HCT116 (cell line): ENCODE data around the gene TTBK1. TPM values are rescaled to one million over a fixed set of nuclear protein-coding genes. Genes with fewer than 3 reads are reported as not detected.

Experiments used
- ATAC-seq: fragments of 200-7000 bp; cut with Tn5 transposase; 2 replicates; pipeline ENCODE4 v1.9.1; 2020; ENCODE audit warnings: mild to moderate bottlenecking, moderate library complexity
- BruUV-seq: library from RNA; stranded (reverse); fragments of 400-500 nt; replicated peaks from 2 replicates; lab custom pipeline; 2021; lab: Mats Ljungman, UMichigan
- CTCF ChIA-PET: fragments of 300-600 bp; sonication (Branson Sonifier 250); formaldehyde crosslinking; loops from one replicate; lab custom pipeline; 2021; ENCODE audit warnings: antibody characterized with exemption; lab: Charles Lee
- POLR2A ChIA-PET: fragments of 300-600, 350-600 bp; sonication (Branson Sonifier 250); formaldehyde crosslinking; loops from one replicate; lab custom pipeline; 2021; ENCODE audit warnings: antibody characterized with exemption; lab: Charles Lee
- RAD21 ChIA-PET, 2 experiments: fragments of 300-600 bp; sonication (Branson Sonifier 250); formaldehyde crosslinking; loops; one replicate each; lab custom pipeline; 2023; ENCODE audit warnings: low total read pairs in 2 of 2; ENCODE audit not compliant: uncharacterized antibody in 2 of 2, unreplicated experiment in 2 of 2, low non-redundant PET in 1 of 2; lab: Charles Lee
- DNase-seq: peaks from one replicate; pipeline ENCODE4 v3.0.0-alpha.2; 2010; ENCODE audit warnings: low read depth, low spot score
- H2AFZ ChIP-seq: fragments of 200-600 bp; shearing (Covaris generic), sonication (generic); 2 replicates; pipeline ENCODE4 v1.6.1; 2017; ENCODE audit warnings: low read depth, mixed run types, mixed read lengths, antibody characterized with exemption, low read length; ENCODE audit not compliant: poor library complexity, severe bottlenecking
- H3K27ac ChIP-seq: 2 replicates; pipeline ENCODE4 v1.5.1; 2012; ENCODE audit warnings: low read depth, low read length
- H3K27me3 ChIP-seq: fragments of 200-600 bp; sonication (generic); 2 replicates; pipeline ENCODE4 v1.6.1; 2016; ENCODE audit warnings: mixed run types, low read length, mixed read lengths; ENCODE audit not compliant: insufficient read depth
- H3K36me3 ChIP-seq, 2 experiments: fragments of 200-500 bp in 1 of 2; fragments of 200-600 bp in 1 of 2; sonication (Bioruptor generic) in 1 of 2; sonication (generic) in 1 of 2; 2 replicates each; pipeline versions ENCODE4 v1.5.1 to v1.6.1; 2014 to 2016; ENCODE audit warnings: low read length in 2 of 2, inconsistent platforms in 1 of 2, mixed read lengths in 1 of 2, mixed run types in 1 of 2; ENCODE audit not compliant: insufficient read depth in 2 of 2, control insufficient read depth in 1 of 2
- H3K4me1 ChIP-seq, 2 experiments: fragments of 200-600 bp in 1 of 2; sonication (generic) in 1 of 2; 2 replicates each; pipeline versions ENCODE4 v1.5.1 to v1.6.1; 2012 to 2017; ENCODE audit warnings: low read length in 2 of 2, inconsistent platforms in 1 of 2, mild to moderate bottlenecking in 1 of 2, mixed read lengths in 1 of 2, mixed run types in 1 of 2, moderate library complexity in 1 of 2; ENCODE audit not compliant: insufficient read depth in 2 of 2, control insufficient read depth in 1 of 2
- H3K4me2 ChIP-seq: fragments of 200-600 bp; sonication (generic); 2 replicates; pipeline ENCODE4 v1.6.1; 2017; ENCODE audit warnings: mixed run types, low read length, mixed read lengths
- H3K4me3 ChIP-seq, 2 experiments: fragments of 200-600 bp in 1 of 2; sonication (generic) in 1 of 2; replicated peaks in 1 of 2; 2 replicates each; pipeline ENCODE4 v1.5.1; 2011 to 2016; ENCODE audit warnings: low read length in 2 of 2, control low read depth in 1 of 2, low read depth in 1 of 2, mild to moderate bottlenecking in 1 of 2, mixed read lengths in 1 of 2, mixed run types in 1 of 2
- H3K79me2 ChIP-seq: fragments of 200-600 bp; sonication (generic); 2 replicates; pipeline ENCODE4 v1.6.1; 2017; ENCODE audit warnings: mild to moderate bottlenecking, mixed run types, low read length, moderate library complexity, mixed read lengths; ENCODE audit not compliant: insufficient read depth
- H3K9ac ChIP-seq: fragments of 200-600 bp; sonication (generic); 2 replicates; pipeline ENCODE4 v1.6.1; 2016; ENCODE audit warnings: low read length, mixed read lengths
- H3K9me2 ChIP-seq: fragments of 200-600 bp; sonication (generic), shearing (Covaris generic); 2 replicates; pipeline ENCODE4 v1.6.1; 2017; ENCODE audit warnings: mixed run types, mild to moderate bottlenecking, moderate library complexity; ENCODE audit not compliant: insufficient read depth
- H3K9me3 ChIP-seq, 2 experiments: fragments of 200-500 bp in 1 of 2; fragments of 200-600 bp in 1 of 2; sonication (Bioruptor generic) in 1 of 2; sonication (generic) in 1 of 2; 2 replicates each; pipeline ENCODE4 v1.6.1; 2014 to 2017; ENCODE audit warnings: low read length in 2 of 2, mixed read lengths in 2 of 2, inconsistent platforms in 1 of 2, low read depth in 1 of 2, mild to moderate bottlenecking in 1 of 2, mixed run types in 1 of 2, moderate library complexity in 1 of 2; ENCODE audit not compliant: control insufficient read depth in 1 of 2, insufficient read depth in 1 of 2
- H4K20me1 ChIP-seq: fragments of 200-600 bp; sonication (generic), shearing (Covaris generic); 2 replicates; pipeline ENCODE4 v1.6.1; 2017; ENCODE audit warnings: mixed run types, mild to moderate bottlenecking, moderate library complexity; ENCODE audit not compliant: insufficient read depth
- ATF3 ChIP-seq: IDR thresholded peaks from 2 replicates; pipeline ENCODE4 v1.6.1; 2012
- CBX3 ChIP-seq: IDR thresholded peaks from 2 replicates; pipeline ENCODE4 v1.6.1; 2012; ENCODE audit warnings: low read depth
- CEBPB ChIP-seq: IDR thresholded peaks from 2 replicates; pipeline ENCODE4 v1.6.1; 2012; ENCODE audit warnings: low read depth
- CTCF ChIP-seq, 3 experiments: fragments of 200-600 bp in 1 of 3; sonication (generic) in 1 of 3; IDR thresholded peaks in 2 of 3; conservative IDR thresholded peaks in 1 of 3; 2 replicates each; pipeline ENCODE4 v1.5.1; 2012 to 2017; ENCODE audit warnings: low read depth in 2 of 3, low read length in 2 of 3, antibody characterized with exemption in 1 of 3, borderline replicate concordance in 1 of 3, control low read depth in 1 of 3, mild to moderate bottlenecking in 1 of 3, mixed read lengths in 1 of 3, mixed run types in 1 of 3, moderate library complexity in 1 of 3; ENCODE audit not compliant: insufficient read depth in 1 of 3
- EGR1 ChIP-seq: IDR thresholded peaks from 2 replicates; pipeline ENCODE4 v1.6.1; 2012; ENCODE audit warnings: low read depth
- ELF1 ChIP-seq: IDR thresholded peaks from 2 replicates; pipeline ENCODE4 v1.6.1; 2012; ENCODE audit warnings: low read depth, borderline replicate concordance
- EZH2phosphoT487 ChIP-seq: fragments of 200-600 bp; IDR thresholded peaks from 2 replicates; pipeline ENCODE4 v1.6.1; 2018; ENCODE audit warnings: antibody characterized with exemption, borderline replicate concordance
- FOSL1 ChIP-seq: IDR thresholded peaks from 2 replicates; pipeline ENCODE4 v1.6.1; 2012; ENCODE audit warnings: low read depth
- POLR2A ChIP-seq: IDR thresholded peaks from 2 replicates; pipeline ENCODE4 v1.7.0; 2011; ENCODE audit warnings: borderline replicate concordance; ENCODE audit not compliant: insufficient read depth, insufficient read length; ENCODE audit errors: extremely low read depth
- POLR2AphosphoS5 ChIP-seq: IDR thresholded peaks from 2 replicates; pipeline ENCODE4 v1.6.1; 2011; ENCODE audit warnings: mild to moderate bottlenecking, low read depth, low read length, moderate library complexity
- RAD21 ChIP-seq: IDR thresholded peaks from 2 replicates; pipeline ENCODE4 v1.6.1; 2012; ENCODE audit warnings: low read depth, mild to moderate bottlenecking
- REST ChIP-seq: IDR thresholded peaks from 2 replicates; pipeline ENCODE4 v1.6.1; 2012; ENCODE audit warnings: low read depth
- SRF ChIP-seq: IDR thresholded peaks from 2 replicates; pipeline ENCODE4 v1.6.1; 2012; ENCODE audit warnings: low read depth
- TCF7L2 ChIP-seq: IDR thresholded peaks from 2 replicates; pipeline ENCODE4 v1.7.0; 2011; ENCODE audit warnings: borderline replicate concordance, inconsistent platforms; ENCODE audit not compliant: insufficient read depth, insufficient read length; ENCODE audit errors: extremely low read depth
- YY1 ChIP-seq: IDR thresholded peaks from 2 replicates; pipeline ENCODE4 v1.6.1; 2011; ENCODE audit warnings: low read length, low read depth, moderate library complexity, mild to moderate bottlenecking; ENCODE audit not compliant: insufficient replicate concordance; ENCODE audit errors: extremely low read depth
- ZFX ChIP-seq: fragments of 450-650 bp; IDR thresholded peaks from 2 replicates; pipeline ENCODE4 v1.6.1; 2017
- ZNF274 ChIP-seq: fragments of 200-500 bp; sonication (Bioruptor generic); IDR thresholded peaks from 2 replicates; pipeline ENCODE4 v1.6.1; 2014; ENCODE audit warnings: mild to moderate bottlenecking, low read depth, low read length, inconsistent platforms
- intact Hi-C: fragments of 100-400 bp; cut with micrococcal nuclease; formaldehyde crosslinking; loops from 2 replicates; pipeline ENCODE4 v1.10.0; 2022
- total RNA-seq: library from RNA; stranded (reverse); gene quantifications from one replicate; pipeline ENCODE4 v1.2.1, GENCODE V29; 2021; ENCODE audit not compliant: unreplicated experiment

Gene TTBK1
- total RNA-seq, 1 experiment from 2014 or later = not detected

GRCh38 chr6:43277306-43277642 is 34.0 kb downstream of the TTBK1 start:
- H3K4me3 ChIP-seq = no peak overlapping the region
- ChIA-PET POLR2A (no interaction called here), CTCF (no interaction called here), RAD21 (no interaction called here)
- TF ChIP-seq SRF (no peak), ATF3 (no peak), ZFX (no peak), ELF1 (no peak), ZNF274 (no peak), POLR2A (no peak), CEBPB (no peak), FOSL1 (no peak), EZH2phosphoT487 (no peak), TCF7L2 (no peak), CTCF (IDR thresholded peaks at IDR 0.05 in 2 of 3, conservative IDR thresholded peaks at IDR 0.05 in 1 of 3; ENCODE audit: borderline replicate concordance in 1 of 3, insufficient read depth in 1 of 3, low read depth in 2 of 3, low read length in 2 of 3) (no peak), EGR1 (no peak), RAD21 (no peak), CBX3 (no peak), REST (no peak), POLR2AphosphoS5 (no peak), YY1 (no peak)
- no peak overlapping the region for H3K27ac ChIP-seq
- no peaks in the 10 kb centered on the region for H4K20me1 ChIP-seq
- H2AFZ ChIP-seq = no peak overlapping the region
- H3K36me3 ChIP-seq = no peaks in the 10 kb centered on the region
- no peak overlapping the region for H3K9ac ChIP-seq
- no peaks in the 10 kb centered on the region for H3K9me3 ChIP-seq
- BruUV-seq = no TSS peak
- peaks cover 0 to 12% of the 10 kb centered on the region in 2 experiments; a peak in 2 of 4 replicates for H3K4me1 ChIP-seq
- no peaks in the 10 kb centered on the region for H3K9me2 ChIP-seq
- ATAC-seq (no peak), DNase-seq (no peak)
- H3K27me3 ChIP-seq = no peaks in the 10 kb centered on the region
- H3K4me2 ChIP-seq = no peak overlapping the region
- intact Hi-C loops = no loop called here
- no peaks in the 10 kb centered on the region for H3K79me2 ChIP-seq
